Esophagus muscularis mucosa (tissue), 4 donors: ENCODE measurements around the gene RELCH. TPM values are rescaled to one million over a fixed set of nuclear protein-coding genes. Genes with fewer than 3 reads are reported as not detected.

Experiments used
- DNase-seq: peaks from one replicate; pipeline ENCODE4 v3.0.0-alpha.2; 2017; ENCODE audit errors: extremely low spot score
- H3K27ac ChIP-seq, 4 donors: fragments of 200-600 bp; sonication (generic); replicated peaks in 1 of 4; 1 replicate in 3 of 4; 2 replicates in 1 of 4; pipeline ENCODE4 v1.5.1; 2016 to 2019; ENCODE audit warnings: mild to moderate bottlenecking in 1 of 4
- H3K27me3 ChIP-seq, 4 donors: fragments of 200-600 bp; sonication (generic); one replicate each; pipeline versions ENCODE4 v1.5.1 to v1.6.0; 2016 to 2019
- H3K36me3 ChIP-seq, 4 donors: fragments of 200-600 bp; sonication (generic); one replicate each; pipeline ENCODE4 v1.5.1; 2016 to 2019
- H3K4me1 ChIP-seq, 4 donors: fragments of 200-600 bp; sonication (generic); one replicate each; pipeline ENCODE4 v1.5.1; 2016 to 2019
- H3K4me3 ChIP-seq, 4 donors: fragments of 200-600 bp; sonication (generic); 1 replicate in 2 of 4; 2 replicates in 2 of 4; pipeline ENCODE4 v1.5.1; 2016 to 2019; ENCODE audit warnings: mild to moderate bottlenecking in 4 of 4, moderate library complexity in 1 of 4
- H3K9me3 ChIP-seq, 4 donors: fragments of 200-600 bp; sonication (generic); 1 replicate in 3 of 4; 2 replicates in 1 of 4; pipeline ENCODE4 v1.5.1; 2016 to 2019
- EP300 ChIP-seq: sonication (generic); formaldehyde crosslinking; IDR thresholded peaks from one replicate; pipeline ENCODE4 v1.6.1; 2017; ENCODE audit warnings: antibody characterized with exemption
- POLR2A ChIP-seq: fragments of 450-650 bp; IDR thresholded peaks from one replicate; pipeline ENCODE4 v1.6.1; 2017; ENCODE audit warnings: antibody characterized with exemption, moderate library complexity, mild to moderate bottlenecking, low read depth
- POLR2AphosphoS5 ChIP-seq, 2 donors: sonication (generic); formaldehyde crosslinking; IDR thresholded peaks; one replicate each; pipeline ENCODE4 v1.6.1; 2017; ENCODE audit warnings: antibody characterized with exemption in 2 of 2
- WGBS: methylation state at CpG from one replicate; pipeline ENCODE4 v1.1.5; 2018; 5-methylcytosine and 5-hydroxymethylcytosine counted together
- intact Hi-C: fragments of 100-400 bp; cut with DNase I; formaldehyde crosslinking; loops from one replicate; pipeline ENCODE4 v1.15.1; 2023
- total RNA-seq, 4 donors: library from RNA; depleted of rRNA; stranded (reverse); fragments of >200 nt; gene quantifications; one replicate each; pipeline versions ENCODE4 v1.1.0 to v1.2.1, GENCODE V29; 2016
- TF ChIP-seq, protein P1 (sequence below), 3 experiments: fragments of 200-600 bp in 2 of 3; fragments of 450-650 bp in 1 of 3; sonication (generic) in 2 of 3; IDR thresholded peaks; one replicate each; pipeline ENCODE4 v1.5.1; 2017 to 2019; ENCODE audit warnings: antibody characterized with exemption in 3 of 3, mild to moderate bottlenecking in 2 of 3, moderate library complexity in 1 of 3

Gene RELCH, protein sequence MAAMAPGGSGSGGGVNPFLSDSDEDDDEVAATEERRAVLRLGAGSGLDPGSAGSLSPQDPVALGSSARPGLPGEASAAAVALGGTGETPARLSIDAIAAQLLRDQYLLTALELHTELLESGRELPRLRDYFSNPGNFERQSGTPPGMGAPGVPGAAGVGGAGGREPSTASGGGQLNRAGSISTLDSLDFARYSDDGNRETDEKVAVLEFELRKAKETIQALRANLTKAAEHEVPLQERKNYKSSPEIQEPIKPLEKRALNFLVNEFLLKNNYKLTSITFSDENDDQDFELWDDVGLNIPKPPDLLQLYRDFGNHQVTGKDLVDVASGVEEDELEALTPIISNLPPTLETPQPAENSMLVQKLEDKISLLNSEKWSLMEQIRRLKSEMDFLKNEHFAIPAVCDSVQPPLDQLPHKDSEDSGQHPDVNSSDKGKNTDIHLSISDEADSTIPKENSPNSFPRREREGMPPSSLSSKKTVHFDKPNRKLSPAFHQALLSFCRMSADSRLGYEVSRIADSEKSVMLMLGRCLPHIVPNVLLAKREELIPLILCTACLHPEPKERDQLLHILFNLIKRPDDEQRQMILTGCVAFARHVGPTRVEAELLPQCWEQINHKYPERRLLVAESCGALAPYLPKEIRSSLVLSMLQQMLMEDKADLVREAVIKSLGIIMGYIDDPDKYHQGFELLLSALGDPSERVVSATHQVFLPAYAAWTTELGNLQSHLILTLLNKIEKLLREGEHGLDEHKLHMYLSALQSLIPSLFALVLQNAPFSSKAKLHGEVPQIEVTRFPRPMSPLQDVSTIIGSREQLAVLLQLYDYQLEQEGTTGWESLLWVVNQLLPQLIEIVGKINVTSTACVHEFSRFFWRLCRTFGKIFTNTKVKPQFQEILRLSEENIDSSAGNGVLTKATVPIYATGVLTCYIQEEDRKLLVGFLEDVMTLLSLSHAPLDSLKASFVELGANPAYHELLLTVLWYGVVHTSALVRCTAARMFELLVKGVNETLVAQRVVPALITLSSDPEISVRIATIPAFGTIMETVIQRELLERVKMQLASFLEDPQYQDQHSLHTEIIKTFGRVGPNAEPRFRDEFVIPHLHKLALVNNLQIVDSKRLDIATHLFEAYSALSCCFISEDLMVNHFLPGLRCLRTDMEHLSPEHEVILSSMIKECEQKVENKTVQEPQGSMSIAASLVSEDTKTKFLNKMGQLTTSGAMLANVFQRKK
- total RNA-seq: 10 to 100 TPM; 15.9 to 17.9 (median 17.5) TPM

DNA sequence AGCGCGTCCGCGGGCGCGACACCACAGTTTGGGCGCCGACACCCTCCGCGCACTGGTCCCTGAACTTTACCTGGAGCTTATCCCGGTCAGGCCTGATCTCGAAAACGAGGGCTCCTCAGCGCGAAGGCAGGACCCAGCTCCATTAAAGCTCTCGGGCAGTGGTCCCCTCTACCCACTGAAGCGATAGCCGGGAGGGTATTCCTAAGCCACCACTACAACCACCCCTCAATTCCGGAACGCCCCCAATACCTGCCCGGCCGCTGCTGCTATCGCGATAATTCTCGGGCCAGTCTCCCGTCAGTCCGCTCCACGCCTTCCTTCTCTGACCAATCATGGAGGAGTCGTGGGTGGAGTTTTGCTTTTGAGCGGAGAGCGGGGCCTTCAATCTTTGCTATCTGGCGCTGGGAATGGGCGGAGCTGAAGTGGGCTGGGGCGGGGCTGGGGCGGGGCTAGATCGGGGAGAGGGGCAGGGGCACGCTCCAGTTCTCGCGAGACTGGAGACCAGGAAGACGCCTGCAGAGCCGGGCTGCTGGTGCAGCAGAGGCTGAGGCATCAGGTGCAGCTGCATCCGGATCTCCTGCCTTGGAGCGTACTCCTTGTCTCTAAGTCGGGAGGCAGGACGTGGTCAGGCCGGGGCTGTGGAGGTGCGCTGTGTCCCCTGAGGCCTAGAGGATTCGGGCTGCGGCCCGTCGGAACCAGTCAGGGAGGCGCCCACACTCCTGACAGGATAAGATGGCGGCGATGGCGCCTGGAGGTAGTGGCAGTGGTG, at the start of gene RELCH, which contains the start of gene PIGN:
Gene RELCH, plus strand, starts transcription at position 482 of the 769 bp plus-strand sequence. Its CDS starts 251 bp downstream, at position 733.
Gene PIGN, minus strand, starts transcription at position 283 of the 769 bp plus-strand sequence. CDS start 25,703 bp downstream, outside the sequence.
- TF ChIP-seq EP300 (no peak), POLR2AphosphoS5 (IDR thresholded peaks at IDR 0.05) (peak; percentile 79 to 94), POLR2A (peak; percentile 43)
- TF ChIP-seq, protein P1, sequence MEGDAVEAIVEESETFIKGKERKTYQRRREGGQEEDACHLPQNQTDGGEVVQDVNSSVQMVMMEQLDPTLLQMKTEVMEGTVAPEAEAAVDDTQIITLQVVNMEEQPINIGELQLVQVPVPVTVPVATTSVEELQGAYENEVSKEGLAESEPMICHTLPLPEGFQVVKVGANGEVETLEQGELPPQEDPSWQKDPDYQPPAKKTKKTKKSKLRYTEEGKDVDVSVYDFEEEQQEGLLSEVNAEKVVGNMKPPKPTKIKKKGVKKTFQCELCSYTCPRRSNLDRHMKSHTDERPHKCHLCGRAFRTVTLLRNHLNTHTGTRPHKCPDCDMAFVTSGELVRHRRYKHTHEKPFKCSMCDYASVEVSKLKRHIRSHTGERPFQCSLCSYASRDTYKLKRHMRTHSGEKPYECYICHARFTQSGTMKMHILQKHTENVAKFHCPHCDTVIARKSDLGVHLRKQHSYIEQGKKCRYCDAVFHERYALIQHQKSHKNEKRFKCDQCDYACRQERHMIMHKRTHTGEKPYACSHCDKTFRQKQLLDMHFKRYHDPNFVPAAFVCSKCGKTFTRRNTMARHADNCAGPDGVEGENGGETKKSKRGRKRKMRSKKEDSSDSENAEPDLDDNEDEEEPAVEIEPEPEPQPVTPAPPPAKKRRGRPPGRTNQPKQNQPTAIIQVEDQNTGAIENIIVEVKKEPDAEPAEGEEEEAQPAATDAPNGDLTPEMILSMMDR (IDR thresholded peaks at IDR 0.05): no peak
- Histone ChIP-seq H3K4me3 (peak within 1 kb of the TSS; percentile 88 to 98 (median 94)), H3K36me3 (no peaks in the 10 kb centered on the region), H3K27me3 (no peaks in the 10 kb centered on the region), H3K9me3 (no peaks in the 10 kb centered on the region), H3K4me1 (peaks cover 30 to 60% (median 50%) of the 10 kb centered on the region in 4 donors), H3K27ac (peak within 1 kb of the TSS; percentile 78 to 89 (median 84))
- WGBS: under 1% methylated on average over 23 of the region's 55 CpGs
- intact Hi-C loops: loop anchor here (2.0 to 10.0 kb wide), 3 partner anchors 62 to 1238 kb away; partner anchors contain the start of gene VPS4B
- DNase-seq: peak; percentile 99

DNA sequence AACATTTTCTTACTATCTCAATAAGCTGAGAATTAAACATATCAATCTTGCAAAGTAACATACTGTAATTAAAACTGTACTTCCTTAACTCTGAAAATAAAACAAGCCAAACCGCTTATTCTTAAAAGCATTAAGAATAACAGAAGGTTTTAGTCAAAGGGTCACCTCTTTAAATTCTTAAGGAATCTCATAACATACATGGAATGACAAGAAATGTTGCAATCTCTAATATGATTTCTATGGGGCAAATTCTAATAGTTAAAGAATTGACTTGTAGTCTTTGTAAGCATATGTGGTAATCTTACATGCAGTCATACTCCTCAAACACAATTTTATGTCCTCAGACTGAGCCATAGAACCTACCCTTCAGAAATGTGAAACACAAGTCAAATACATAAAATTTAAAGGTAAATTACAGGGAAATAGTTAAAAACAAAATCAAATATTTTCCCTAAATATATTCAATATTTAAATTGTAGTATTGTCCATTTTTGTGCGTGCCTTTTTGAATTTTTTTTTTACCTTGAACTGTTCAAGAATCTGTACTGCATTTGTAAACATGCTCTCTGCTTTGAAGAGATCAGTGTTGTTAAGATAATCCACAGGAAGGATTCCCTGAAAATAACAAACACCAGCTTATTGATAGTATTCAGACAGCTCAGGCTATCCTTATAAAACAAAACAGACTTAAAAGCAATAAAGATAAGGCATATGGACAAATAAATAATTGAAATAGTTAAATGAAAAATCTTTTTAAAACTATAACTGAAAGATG, 48.4 kb upstream of the RELCH start:
- Histone ChIP-seq H3K27me3 (no peaks in the 10 kb centered on the region), H3K27ac (no peak overlapping the region), H3K4me3 (no peak overlapping the region), H3K9me3 (no peaks in the 10 kb centered on the region), H3K4me1 (no peaks in the 10 kb centered on the region), H3K36me3 (peaks cover 0 to 44% (median 20%) of the 10 kb centered on the region in 4 donors)
- TF ChIP-seq POLR2A: no peak
- no peak for TF ChIP-seq POLR2AphosphoS5 (IDR thresholded peaks at IDR 0.05)
- TF ChIP-seq EP300: no peak
- TF ChIP-seq, protein P1 (IDR thresholded peaks at IDR 0.05): no peak
- no peak for DNase-seq
- WGBS: 42% methylated on average over 2 of the region's 2 CpGs
- intact Hi-C loops: loop anchor here (10.0 kb wide), 1 partner anchor 554 kb away; no protein-coding TSS in a partner anchor

DNA sequence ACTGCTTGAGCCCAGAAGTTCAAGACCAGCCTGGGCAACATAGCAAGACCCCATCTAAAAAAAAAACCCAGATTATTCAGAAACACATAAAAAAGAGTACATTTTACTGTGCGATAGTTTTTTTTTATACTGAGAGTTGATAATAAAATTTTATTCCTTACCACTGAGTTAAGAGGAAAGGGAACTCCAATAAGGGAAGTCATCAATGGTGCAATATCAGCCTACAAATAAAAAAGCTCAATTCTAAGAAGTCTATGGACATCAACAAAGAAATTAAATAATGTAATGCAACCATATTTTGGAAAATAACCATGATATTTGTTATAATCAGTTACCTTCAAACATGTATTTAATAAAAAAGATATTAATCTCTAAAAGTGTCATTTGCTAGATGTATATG, 46.8 kb upstream of the RELCH start:
- Histone ChIP-seq H3K9me3 (no peaks in the 10 kb centered on the region), H3K36me3 (peaks cover 0 to 48% (median 28%) of the 10 kb centered on the region in 4 donors), H3K27ac (no peak overlapping the region), H3K4me3 (no peak overlapping the region), H3K27me3 (no peaks in the 10 kb centered on the region), H3K4me1 (no peaks in the 10 kb centered on the region)
- TF ChIP-seq, protein P1 (IDR thresholded peaks at IDR 0.05): no peak
- TF ChIP-seq POLR2AphosphoS5 (IDR thresholded peaks at IDR 0.05) (no peak), POLR2A (no peak), EP300 (no peak)
- no peak for DNase-seq
- intact Hi-C loops: no loop called here
- 95% methylated on average over 1 of the region's 1 CpG for WGBS
